Measurements from ENCODE around the gene PGM2. TPM values are rescaled to one million over a fixed set of nuclear protein-coding genes. Genes with fewer than 3 reads are reported as not detected.

The PGM2 gene
- total RNA-seq, 1 donor from 2014 or later = 7.1 TPM

DNA sequence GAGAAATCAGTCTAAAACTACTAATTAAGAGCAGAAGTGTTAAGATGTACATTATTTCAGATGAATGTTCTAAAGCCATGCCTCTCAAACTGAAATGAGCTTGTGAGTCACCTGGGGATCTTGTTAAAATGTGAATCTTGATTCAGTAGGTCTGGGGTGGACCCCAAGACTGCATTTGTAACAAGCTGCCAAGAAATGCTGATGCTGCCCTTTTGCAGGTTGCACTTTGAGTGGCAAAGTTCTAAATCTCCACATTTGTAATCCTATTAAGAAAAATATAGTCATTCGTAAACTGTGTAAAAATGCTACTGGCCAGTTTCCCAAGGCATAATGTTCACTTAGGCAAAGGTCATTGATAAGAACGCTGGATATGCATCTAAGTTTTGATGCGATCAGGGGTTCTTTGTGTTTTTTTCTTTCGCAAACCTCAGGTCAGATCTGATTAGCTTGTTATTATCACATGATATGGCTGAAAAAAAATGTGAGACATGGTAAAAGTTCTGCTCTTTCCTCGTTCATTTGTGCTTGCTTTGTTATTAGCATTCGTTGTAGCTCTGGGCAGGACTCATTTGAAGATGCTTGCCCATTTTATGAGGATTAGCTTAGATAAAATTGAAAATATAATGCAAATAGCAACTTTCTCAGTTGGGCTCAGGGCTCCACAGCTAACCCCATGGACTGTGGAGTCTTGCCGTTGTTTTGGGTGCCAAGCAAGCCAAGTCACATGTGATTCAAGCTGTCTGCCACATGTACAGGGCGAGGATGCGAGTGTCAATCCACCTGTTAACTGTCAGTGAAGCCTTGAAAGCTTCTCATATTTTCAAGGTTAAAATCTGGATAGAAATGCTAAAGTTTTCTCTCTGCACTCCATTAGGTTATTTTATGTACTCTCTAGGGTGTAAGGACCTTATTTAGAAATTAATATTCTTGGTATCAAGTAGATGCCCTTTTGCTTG is 76.5 kb downstream of the PGM2 start:
- intact Hi-C loops (cut with DNase I) = no loop called here
- H3K4me1 ChIP-seq = peaks cover 0 to 12% of the 10 kb centered on the region in 2 donors
- H3K27ac ChIP-seq = no peak overlapping the region

DNA sequence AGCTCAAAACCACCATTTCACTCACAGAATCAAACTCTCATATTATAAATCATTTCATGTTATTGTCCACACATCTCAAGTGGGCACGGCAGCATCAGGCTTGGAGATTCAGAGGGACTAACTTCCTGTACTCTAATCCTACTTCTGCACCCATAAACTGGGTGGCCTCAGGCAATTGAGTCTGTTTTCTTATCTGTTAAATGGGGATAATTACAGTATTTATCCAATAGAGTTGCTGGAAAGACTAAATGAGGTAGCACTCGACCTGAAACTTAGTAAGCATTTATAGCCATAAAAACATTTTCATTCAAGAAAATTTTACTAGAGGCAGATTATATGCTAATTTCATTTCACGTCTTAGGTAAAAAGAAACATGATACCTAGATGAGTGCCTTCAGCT is 77.4 kb downstream of the PGM2 start:
- Histone ChIP-seq H3K9me3 (no peaks in the 10 kb centered on the region), H3K4me3 (no peak overlapping the region), H3K27ac (peak overlapping the region in 1 of 2 donors; percentile 25), H3K4me1 (peaks cover 0 to 16% of the 10 kb centered on the region in 2 donors), H3K36me3 (peaks cover 0 to 14% of the 10 kb centered on the region in 2 donors), H3K27me3 (no peaks in the 10 kb centered on the region)
- intact Hi-C loops (cut with DNase I) = no loop called here
- TF ChIP-seq, protein P1, sequence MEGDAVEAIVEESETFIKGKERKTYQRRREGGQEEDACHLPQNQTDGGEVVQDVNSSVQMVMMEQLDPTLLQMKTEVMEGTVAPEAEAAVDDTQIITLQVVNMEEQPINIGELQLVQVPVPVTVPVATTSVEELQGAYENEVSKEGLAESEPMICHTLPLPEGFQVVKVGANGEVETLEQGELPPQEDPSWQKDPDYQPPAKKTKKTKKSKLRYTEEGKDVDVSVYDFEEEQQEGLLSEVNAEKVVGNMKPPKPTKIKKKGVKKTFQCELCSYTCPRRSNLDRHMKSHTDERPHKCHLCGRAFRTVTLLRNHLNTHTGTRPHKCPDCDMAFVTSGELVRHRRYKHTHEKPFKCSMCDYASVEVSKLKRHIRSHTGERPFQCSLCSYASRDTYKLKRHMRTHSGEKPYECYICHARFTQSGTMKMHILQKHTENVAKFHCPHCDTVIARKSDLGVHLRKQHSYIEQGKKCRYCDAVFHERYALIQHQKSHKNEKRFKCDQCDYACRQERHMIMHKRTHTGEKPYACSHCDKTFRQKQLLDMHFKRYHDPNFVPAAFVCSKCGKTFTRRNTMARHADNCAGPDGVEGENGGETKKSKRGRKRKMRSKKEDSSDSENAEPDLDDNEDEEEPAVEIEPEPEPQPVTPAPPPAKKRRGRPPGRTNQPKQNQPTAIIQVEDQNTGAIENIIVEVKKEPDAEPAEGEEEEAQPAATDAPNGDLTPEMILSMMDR (IDR thresholded peaks at IDR 0.05) = no peak
- no peak for DNase-seq (ENCODE audit: low spot score in 2 of 2)

More for the DNA sequence above, 76.5 kb downstream of the PGM2 start:
- no peaks in the 10 kb centered on the region for H3K9me3 ChIP-seq
- TF ChIP-seq, protein P1 (IDR thresholded peaks at IDR 0.05) = no peak
- H3K36me3 ChIP-seq = peaks cover 0 to 14% of the 10 kb centered on the region in 2 donors
- no peak overlapping the region for H3K4me3 ChIP-seq
- no peaks in the 10 kb centered on the region for H3K27me3 ChIP-seq
- DNase-seq (ENCODE audit: low spot score in 2 of 2) = no peak

DNA sequence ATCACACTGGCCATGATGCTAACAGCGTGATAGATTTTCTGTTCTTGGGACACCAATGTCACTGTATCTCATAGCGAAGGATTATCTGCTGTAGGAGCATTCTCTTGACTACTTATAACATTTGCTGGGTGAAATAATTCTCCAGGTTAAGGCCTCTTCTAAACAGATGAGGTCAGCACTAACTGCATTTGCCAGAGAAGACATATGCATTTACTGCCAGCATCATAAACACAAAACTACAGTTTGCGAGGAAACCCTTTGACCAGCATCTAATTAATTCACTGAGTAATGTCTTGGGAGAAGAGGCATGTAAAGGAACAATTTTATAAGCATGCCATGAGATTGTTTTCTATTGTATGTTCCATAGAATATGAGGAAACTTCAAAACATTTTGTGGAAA is 78.3 kb downstream of the PGM2 start:
- H3K9me3 ChIP-seq = no peaks in the 10 kb centered on the region
- H3K36me3 ChIP-seq = peaks cover 0 to 14% of the 10 kb centered on the region in 2 donors
- TF ChIP-seq, protein P1 (IDR thresholded peaks at IDR 0.05) = no peak
- H3K27ac ChIP-seq = peak overlapping the region in 1 of 2 donors; percentile 3
- H3K4me3 ChIP-seq = no peak overlapping the region
- no peaks in the 10 kb centered on the region for H3K27me3 ChIP-seq
- H3K4me1 ChIP-seq = peaks cover 0 to 24% of the 10 kb centered on the region in 2 donors
- intact Hi-C loops (cut with DNase I) = loop anchor here (5.0 kb wide), 1 partner anchor 72 kb away; no protein-coding TSS in a partner anchor
- DNase-seq (ENCODE audit: low spot score in 2 of 2) = no peak

DNA sequence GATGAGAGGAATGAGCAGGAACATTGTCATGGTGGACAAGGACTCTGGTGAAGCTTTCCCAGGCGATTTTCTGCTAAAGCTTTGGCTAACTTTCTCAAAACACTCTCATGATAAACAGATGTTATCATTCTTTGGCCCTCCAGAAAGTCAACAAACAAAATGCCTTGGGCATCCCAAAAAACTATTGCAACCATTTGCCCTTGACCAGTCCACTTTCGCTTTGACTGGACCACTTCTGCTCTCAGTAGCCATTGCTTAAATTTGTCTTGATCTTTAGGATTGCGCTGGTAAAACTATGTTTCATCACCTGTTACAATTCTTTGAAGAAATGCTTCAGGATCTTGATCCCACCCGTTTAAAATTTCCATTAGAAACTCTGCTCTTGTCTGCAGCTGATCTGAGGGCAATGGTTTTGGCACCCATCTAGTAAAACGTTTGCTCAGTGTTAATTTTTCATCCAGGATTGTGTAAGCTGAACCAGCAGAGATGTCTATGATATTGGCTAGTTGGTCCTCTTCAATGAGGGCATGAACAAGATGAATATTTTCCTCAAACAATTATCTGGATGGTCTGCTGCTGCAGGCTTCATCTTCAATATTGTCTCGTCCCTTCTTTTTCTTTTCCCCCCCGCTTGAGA is 79.2 kb downstream of the PGM2 start:
- H3K36me3 ChIP-seq = peaks cover 0 to 14% of the 10 kb centered on the region in 2 donors
- no peaks in the 10 kb centered on the region for H3K9me3 ChIP-seq
- TF ChIP-seq, protein P1 (IDR thresholded peaks at IDR 0.05) = no peak
- intact Hi-C loops (cut with DNase I) = loop anchor here (5.0 kb wide), 1 partner anchor 72 kb away; no protein-coding TSS in a partner anchor
- H3K27me3 ChIP-seq = no peaks in the 10 kb centered on the region
- H3K4me3 ChIP-seq = no peak overlapping the region
- H3K27ac ChIP-seq = peak overlapping the region in 1 of 2 donors; percentile 5
- peaks cover 0 to 27% of the 10 kb centered on the region in 2 donors for H3K4me1 ChIP-seq
- DNase-seq (ENCODE audit: low spot score in 2 of 2) = no peak

DNA sequence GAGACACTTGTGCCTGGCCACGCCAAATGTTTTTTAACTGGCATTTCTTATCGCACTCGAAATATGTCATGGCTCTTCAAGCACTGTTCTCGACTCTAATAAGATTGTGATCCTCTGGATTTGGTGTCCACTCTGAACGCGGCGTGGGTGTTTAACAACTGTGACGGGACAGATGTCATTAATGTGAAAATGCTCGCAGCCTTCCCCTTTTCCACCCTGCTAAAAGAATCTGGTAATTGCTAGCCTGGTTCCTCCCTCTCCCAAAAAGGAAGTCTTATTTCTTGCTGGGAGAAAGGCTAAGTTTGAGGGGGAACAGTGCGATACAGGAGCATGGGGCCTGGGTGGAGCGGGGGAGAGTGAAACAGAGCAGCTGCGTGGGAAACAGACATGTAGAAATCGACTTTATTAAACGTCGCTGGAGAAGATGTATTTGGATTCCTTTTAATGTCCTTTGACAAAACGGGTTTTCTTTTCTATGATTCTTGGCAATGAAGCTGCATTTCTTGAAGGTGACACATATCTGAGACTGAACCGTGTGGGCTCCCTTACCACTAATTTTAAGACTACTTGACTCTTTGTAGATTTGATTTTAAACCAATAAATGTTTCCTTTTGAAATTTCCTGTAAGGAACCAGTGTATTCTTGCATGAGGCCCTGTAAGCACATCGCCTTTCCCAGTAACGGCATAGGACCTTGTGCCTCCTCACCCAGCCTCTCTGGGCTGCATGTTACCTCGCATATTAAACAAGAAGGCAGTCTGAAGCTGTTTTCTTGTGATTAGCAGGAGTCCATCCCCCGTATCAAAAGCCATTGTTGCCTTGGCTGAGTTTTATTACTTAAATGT is 82.2 kb downstream of the PGM2 start:
- Histone ChIP-seq H3K27me3 (no peaks in the 10 kb centered on the region), H3K9me3 (no peaks in the 10 kb centered on the region), H3K4me1 (peaks cover 0 to 19% of the 10 kb centered on the region in 2 donors), H3K4me3 (peak overlapping the region; percentile 34 to 54), H3K36me3 (no peaks in the 10 kb centered on the region), H3K27ac (peak overlapping the region; percentile 82 to 85)
- TF ChIP-seq, protein P1 (IDR thresholded peaks at IDR 0.05) = no peak
- no peak for DNase-seq (ENCODE audit: low spot score in 2 of 2)
- intact Hi-C loops (cut with DNase I) = loop anchor here (2.0 to 5.0 kb wide), 2 partner anchors 18 to 69 kb away; partner anchors contain the start of gene TBC1D1
